ENCODE results near the gene CARMIL1.
"Not testable (repeated sequence)": the region's sequence is repeated elsewhere in the genome, so short reads cannot be mapped to it uniquely, and the experiment has no call there.

The CARMIL1 gene

DNA sequence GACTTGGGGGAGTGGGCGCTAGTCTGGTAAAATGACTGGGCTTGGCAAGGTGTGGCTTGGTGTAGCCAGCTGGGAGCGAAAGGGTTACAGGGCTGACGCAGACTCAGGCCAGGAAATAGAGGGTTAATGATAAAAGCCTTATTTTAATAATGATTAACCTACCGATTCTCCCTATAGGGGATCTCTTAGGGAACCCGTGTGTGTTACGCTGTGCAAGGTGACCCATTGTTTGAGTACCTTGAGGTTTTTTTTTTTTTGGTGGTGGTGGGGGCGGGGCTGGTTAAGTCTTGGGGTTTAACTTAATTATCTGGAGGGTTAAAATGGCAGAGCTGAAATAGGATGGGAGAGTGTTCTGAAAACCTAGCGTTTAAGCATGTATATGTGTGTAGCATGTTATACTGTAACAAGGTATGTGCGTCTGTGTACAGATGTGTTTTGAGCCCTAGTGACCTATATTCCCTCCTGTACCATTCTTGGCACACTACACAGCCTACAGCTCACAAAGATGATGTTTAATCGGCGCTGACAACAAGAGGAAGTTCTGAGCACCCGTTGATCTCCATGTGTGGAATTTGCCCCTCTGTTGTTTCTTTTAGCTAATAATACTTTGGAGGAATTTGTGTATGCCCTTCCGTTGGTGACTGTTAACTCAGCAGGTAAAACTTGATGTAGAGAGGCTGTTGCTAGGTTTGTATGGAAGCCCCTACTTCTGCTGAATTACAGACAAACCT lies 1.3 kb downstream of the CARMIL1 start:
- in situ Hi-C loops (cut with HindIII; ENCODE audit: low pct_unique_long_range_greater_than_20kb, low sequenced_read_pairs) = no loop called here
- TF ChIP-seq JUND (IDR thresholded peaks at IDR 0.05; ENCODE audit: low read depth) = no peak
- DNase-seq (ENCODE audit: low read depth in 1 of 2, low spot score in 1 of 2) = peak in 1 of 2 experiments; percentile 26

- no peak for TF ChIP-seq JUND (IDR thresholded peaks at IDR 0.05; ENCODE audit: low read depth)
Observed at GRCh38 chr6:25286891-25287290, 7.7 kb downstream of the CARMIL1 start.

GRCh38 chr6:25287941-25288340 lies 8.8 kb downstream of the CARMIL1 start:
- no peak for TF ChIP-seq JUND (IDR thresholded peaks at IDR 0.05; ENCODE audit: low read depth)
- no peak for DNase-seq (ENCODE audit: low read depth in 1 of 2, low spot score in 1 of 2)
- in situ Hi-C loops (cut with HindIII; ENCODE audit: low pct_unique_long_range_greater_than_20kb, low sequenced_read_pairs) = no loop called here

More at GRCh38 chr6:25286891-25287290, 7.7 kb downstream of the CARMIL1 start:
- DNase-seq (ENCODE audit: low read depth in 1 of 2, low spot score in 1 of 2) = no peak
- in situ Hi-C loops (cut with HindIII; ENCODE audit: low pct_unique_long_range_greater_than_20kb, low sequenced_read_pairs) = no loop called here

DNA sequence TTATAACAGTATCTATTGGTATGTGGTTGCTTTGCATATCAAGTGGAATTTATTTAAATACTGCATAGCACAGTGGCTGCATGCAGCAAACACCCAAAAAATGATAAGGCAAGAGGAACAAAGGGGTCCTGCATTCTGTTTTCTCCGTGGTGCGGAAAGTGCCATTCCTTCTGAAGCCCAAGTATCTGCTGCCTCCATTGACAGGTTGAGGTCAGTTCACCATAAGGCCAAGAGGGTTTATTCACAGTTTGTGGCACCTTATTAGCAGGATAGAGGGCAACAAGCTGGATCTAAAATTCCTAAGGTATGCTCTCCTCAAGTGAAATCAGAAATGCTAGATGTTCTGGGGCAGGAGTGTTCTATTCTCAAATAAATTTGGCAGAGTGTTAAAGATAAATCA lies 9.3 kb downstream of the CARMIL1 start:
- no peak for DNase-seq (ENCODE audit: low read depth in 1 of 2, low spot score in 1 of 2)
- in situ Hi-C loops (cut with HindIII; ENCODE audit: low pct_unique_long_range_greater_than_20kb, low sequenced_read_pairs) = no loop called here
- no peak for TF ChIP-seq JUND (IDR thresholded peaks at IDR 0.05; ENCODE audit: low read depth)

DNA sequence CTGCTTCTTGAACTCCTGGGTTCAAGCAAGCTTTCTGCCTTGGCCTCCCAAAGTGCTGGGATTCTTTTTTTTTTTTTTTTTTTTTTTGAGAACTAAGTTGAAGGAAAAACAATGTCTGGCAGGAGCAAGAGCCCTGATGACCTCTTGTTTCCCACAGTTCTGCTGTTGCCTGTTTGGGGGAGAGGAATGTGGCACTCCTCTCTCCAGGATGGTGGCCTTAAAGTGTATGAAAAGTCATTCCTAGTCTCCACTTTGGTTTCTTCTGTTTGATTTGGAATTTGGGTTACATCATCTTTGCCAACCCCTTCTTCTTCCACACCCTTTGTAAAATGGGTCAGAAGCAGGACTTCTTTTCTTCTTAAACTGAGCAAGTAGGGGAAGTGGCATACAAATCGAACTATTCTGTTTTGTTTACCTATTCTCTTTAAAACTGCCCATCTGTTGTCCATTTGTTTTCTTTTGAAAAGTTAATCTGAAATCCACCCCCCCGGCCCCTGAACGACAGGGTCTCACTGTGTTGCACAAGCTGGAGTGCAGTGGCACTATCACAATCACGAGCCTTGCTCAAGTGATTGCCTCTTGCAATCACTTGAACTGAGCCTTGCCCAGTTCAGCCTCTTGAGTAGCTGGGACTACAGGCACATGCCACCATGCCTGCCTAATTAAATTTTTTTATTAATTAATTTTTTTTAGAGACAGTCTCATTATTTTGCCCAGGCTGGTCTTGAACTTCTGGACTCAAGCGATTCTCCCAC lies 11.3 kb downstream of the CARMIL1 start:
- no peak for DNase-seq (ENCODE audit: low read depth in 1 of 2, low spot score in 1 of 2)
- TF ChIP-seq JUND (IDR thresholded peaks at IDR 0.05; ENCODE audit: low read depth) = no peak
- in situ Hi-C loops (cut with HindIII; ENCODE audit: low pct_unique_long_range_greater_than_20kb, low sequenced_read_pairs) = no loop called here

DNA sequence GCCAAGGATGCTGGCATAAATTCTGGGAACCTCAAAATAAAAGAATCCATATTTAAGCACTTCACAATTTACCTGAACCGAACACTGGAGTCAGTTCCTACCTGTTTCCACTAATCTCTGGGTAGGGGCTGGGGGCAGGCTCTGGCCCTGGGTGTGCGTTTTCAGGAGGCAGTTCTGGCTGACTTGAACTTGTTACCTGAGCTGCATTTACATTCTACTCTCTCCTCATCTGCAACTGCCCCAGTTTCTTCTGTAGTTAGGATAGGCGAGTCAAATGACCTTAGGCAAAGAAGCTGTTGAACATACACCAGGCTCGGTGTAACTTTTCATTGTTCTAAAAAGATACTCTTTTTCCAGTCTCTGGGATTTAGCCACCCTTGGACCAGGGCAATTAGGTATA lies 13.2 kb downstream of the CARMIL1 start:
- no peak for DNase-seq (ENCODE audit: low read depth in 1 of 2, low spot score in 1 of 2)
- TF ChIP-seq JUND (IDR thresholded peaks at IDR 0.05; ENCODE audit: low read depth) = no peak
- in situ Hi-C loops (cut with HindIII; ENCODE audit: low pct_unique_long_range_greater_than_20kb, low sequenced_read_pairs) = no loop called here

DNA sequence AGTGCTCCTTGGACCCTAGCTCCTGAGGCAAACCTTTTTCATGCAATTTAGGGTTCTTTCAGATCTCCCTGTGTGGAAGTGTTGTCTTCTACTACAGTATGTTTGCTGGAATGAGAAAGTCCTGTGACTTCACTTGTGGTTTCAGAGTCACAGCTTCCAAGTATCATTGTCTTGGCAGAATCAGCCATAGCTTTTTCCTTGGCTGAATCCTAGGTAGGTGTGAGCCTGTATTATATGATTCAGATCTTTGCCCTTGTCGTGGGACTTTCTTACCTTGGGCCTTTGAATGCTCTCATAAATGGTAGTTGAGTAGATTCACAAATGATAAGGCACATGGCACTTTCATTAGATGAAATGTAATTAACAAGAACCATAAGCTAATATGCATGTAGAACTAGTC lies 16.5 kb downstream of the CARMIL1 start:
- TF ChIP-seq JUND (IDR thresholded peaks at IDR 0.05; ENCODE audit: low read depth) = no peak
- in situ Hi-C loops (cut with HindIII; ENCODE audit: low pct_unique_long_range_greater_than_20kb, low sequenced_read_pairs) = no loop called here
- no peak for DNase-seq (ENCODE audit: low read depth in 1 of 2, low spot score in 1 of 2)

GRCh38 chr6:25296217-25296905 lies 17.2 kb downstream of the CARMIL1 start:
- no peak for DNase-seq (ENCODE audit: low read depth in 1 of 2, low spot score in 1 of 2)
- in situ Hi-C loops (cut with HindIII; ENCODE audit: low pct_unique_long_range_greater_than_20kb, low sequenced_read_pairs) = no loop called here
- no peak for TF ChIP-seq JUND (IDR thresholded peaks at IDR 0.05; ENCODE audit: low read depth)

DNA sequence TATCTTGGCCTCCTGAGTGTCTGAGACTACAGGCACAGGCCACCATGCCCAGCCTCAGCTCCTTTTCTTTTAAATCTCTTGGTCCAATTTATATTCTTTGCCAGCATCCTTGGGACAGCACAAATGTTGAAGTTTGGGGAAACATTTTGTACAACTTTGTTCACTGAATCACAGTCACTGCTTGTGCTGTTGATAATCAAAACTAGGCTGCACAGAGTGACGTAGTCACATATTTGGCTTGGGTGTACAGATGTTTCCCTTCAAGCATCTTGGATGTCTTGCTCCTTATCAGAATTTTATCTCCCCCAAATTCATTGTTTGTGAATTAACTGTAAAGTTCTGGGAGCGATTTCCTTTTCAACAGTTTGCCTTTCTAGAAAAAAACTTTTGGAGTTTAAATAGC lies 17.9 kb downstream of the CARMIL1 start:
- in situ Hi-C loops (cut with HindIII; ENCODE audit: low pct_unique_long_range_greater_than_20kb, low sequenced_read_pairs) = no loop called here
- DNase-seq (ENCODE audit: low read depth in 1 of 2, low spot score in 1 of 2) = no peak
- TF ChIP-seq JUND (IDR thresholded peaks at IDR 0.05; ENCODE audit: low read depth) = no peak

DNA sequence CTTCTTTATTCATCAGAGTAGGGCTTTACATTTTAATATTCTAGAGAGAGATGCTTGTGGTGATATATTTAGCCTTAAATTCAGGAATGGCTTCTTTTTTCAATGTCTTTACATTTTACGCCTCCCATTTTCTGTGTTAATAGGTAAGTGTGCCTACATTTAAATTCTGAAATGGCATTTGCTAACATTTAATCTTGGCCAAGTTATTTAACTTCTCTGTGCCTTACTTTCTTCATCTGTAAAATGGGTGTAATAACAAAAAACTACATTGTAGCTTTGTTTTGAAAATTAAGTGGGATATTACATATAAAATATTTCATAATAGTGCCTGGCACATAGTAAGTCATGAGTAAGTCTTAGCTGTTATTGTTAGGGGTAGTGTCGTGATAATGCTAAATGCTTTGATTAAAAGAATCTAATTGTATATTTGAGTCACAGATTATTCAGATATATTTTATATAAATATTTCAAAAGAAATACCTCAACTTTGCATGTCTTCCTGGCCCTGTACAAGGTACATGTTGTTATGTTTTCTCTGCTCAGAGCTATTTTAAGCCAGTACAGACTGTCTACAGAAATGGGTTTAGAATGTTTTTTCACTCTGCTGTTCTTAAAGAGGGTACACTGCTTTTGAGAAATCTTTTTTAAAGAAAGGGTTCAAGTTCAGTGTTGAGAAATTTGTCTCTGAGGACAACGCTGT lies 18.8 kb downstream of the CARMIL1 start:
- no peak for DNase-seq (ENCODE audit: low read depth in 1 of 2, low spot score in 1 of 2)
- in situ Hi-C loops (cut with HindIII; ENCODE audit: low pct_unique_long_range_greater_than_20kb, low sequenced_read_pairs) = no loop called here

GRCh38 chr6:25298523-25298865 lies 19.3 kb downstream of the CARMIL1 start:
- DNase-seq (ENCODE audit: low read depth in 1 of 2, low spot score in 1 of 2); in situ Hi-C loops (cut with HindIII; ENCODE audit: low pct_unique_long_range_greater_than_20kb, low sequenced_read_pairs): not testable (repeated sequence)

More for the DNA sequence above, 18.8 kb downstream of the CARMIL1 start:
- no peak for TF ChIP-seq JUND (IDR thresholded peaks at IDR 0.05; ENCODE audit: low read depth)

GRCh38 chr6:25301362-25301761 lies 22.2 kb downstream of the CARMIL1 start:
- TF ChIP-seq JUND (IDR thresholded peaks at IDR 0.05; ENCODE audit: low read depth) = no peak
- no peak for DNase-seq (ENCODE audit: low read depth in 1 of 2, low spot score in 1 of 2)
- in situ Hi-C loops (cut with HindIII; ENCODE audit: low pct_unique_long_range_greater_than_20kb, low sequenced_read_pairs) = no loop called here
